ENCODE results near the gene SP110.

- TF ChIP-seq GATA1 (IDR thresholded peaks at IDR 0.05; ENCODE audit: low read depth, low read length) (no peak), POLR2A (IDR thresholded peaks at IDR 0.05; ENCODE audit: low read length) (no peak)
These were observed 75.4 kb downstream of the SP110 start for GRCh38 chr2:230144355-230144754.

Data from erythroblast (primary cell).